GM18519 (cell line): ENCODE results near the gene WDR70.
"Not testable (repeated sequence)": the region's sequence is repeated elsewhere in the genome, so short reads cannot be mapped to it uniquely, and the experiment has no call there.

Source experiments
- ATAC-seq: cut with Tn5 transposase; IDR thresholded peaks from one replicate; pipeline ENCODE4 v1.9.1; 2021; ENCODE audit warnings: mild to moderate bottlenecking, moderate library complexity; ENCODE audit not compliant: unreplicated experiment, low FRiP score

Gene WDR70

GRCh38 chr5:37451991-37452390, 72.9 kb downstream of the WDR70 start:
- not testable (repeated sequence) for ATAC-seq

DNA sequence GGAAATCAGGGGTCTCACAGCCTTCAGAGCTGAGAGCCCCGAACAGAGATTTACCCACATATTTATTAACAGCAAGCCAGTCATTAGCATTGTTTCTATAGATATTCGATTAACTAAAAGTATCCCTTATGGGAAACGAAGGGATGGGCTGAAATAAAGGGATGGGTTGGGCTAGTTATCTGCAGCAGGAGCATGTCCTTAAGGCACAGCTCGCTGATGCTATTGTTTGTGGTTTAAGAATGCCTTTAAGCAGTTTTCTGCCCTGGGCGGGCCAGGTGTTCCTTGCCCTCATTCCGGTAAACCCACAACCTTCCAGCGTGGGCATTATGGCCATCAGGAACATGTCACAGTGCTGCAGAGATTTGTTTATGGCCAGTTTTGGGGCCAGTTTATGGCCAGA, 74.1 kb downstream of the WDR70 start:
- not testable (repeated sequence) for ATAC-seq

DNA sequence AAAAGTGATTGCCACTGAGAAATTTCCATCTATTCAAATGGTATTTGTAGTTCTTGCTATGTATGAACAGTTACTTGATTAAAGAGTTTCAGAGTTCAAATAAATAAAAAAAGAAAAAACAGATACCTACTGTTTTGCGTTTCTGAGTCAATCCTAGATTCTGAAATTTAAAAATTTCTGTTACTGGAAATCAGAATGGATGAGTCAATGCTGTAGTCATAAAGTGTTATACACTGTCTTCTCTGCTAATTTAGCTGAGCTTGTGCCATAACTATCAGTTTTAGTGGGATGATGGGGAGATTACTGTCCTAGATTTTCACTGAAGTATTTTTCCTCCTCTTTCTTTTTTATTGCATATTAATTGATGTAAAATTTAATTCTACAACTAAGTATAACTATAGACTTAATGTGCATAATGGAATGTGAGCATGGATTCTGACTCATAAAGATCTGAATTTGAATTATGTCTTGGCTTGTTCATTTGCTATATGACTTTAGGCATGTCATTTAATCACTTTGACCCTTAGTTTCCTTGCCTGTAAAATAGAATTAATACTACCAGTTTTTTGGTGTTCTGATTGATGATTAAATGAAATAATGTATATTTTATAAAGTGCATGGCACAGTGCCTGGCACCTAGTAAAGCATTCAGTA, 75.4 kb downstream of the WDR70 start:
- not testable (repeated sequence) for ATAC-seq

DNA sequence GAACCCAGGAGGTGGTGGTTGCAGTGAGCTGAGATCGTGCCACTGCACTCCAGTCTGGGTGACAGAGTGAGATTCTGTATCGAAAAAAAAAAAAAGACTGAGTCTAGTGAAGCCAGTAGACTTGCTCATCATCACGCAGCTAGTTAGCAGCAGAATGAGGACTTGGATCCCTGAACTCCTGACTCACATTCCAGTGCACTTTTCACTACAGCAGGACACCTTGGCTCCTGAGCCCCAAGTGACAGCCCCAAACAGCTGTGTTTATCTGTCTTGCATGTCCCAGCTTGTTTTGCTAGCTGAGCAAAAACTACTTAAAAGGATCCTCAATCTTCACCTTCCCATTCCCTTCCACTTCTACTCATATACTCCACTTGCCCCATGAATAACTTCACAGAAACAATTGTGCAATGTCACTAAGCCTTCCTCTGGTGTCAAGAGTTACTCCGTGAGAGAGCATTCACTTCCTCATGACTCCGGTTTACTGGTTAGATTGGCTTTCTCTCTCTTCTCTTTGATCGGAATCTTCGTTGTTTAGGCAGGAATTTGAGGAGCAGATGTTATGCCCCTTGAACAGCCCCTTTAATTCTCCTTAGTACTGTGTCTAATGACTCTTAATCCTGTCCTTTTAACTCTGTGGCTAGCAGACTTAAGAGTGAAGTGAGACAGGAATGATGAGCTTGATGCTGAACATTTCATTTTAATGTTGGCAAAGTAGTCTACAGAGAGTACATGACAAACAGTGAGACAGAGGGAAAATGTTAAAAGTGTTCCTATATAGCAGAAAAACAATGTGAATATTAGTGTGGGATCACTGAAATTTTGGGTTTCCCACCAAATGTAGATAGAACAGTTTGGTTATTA, 84.3 kb downstream of the WDR70 start:
- ATAC-seq = not testable (repeated sequence)

DNA sequence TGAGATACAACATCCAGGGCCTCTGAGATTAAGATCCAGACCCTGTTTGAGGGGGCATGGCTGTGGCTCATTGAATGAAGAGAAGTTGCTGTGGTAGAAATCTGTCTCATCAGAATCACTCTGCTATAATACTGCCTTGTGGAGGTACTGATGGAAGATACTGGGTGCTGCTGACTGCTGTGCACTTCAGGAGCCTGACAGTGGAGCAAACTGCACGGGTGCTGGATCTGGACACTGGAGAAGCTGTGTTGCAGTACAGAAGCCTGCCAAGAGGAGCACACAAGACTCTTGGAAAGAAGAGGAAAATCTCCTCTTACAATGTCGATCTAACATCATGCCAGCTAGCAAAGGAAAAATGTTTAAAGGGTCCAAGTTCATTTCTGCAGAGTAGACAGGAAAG, 85.5 kb downstream of the WDR70 start:
- ATAC-seq = not testable (repeated sequence)

DNA sequence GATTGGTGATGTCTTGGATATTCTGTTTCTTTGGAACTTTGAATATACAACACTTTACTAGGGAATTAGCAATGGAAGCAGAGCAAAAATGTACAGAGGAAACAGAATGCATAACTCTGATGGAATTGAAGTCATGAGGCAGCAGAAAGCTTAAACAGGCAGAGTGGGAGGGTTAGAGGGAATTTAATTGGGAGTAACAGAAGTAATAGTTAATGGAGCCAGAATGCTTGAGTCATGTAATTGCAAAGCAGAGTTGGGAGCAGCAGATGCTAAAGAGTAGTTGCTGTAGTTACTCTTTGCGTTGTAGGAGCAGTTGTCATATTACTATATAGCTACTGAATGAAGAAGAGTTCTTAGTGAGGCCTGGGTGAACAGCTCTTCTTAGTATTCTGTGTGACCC, 90.3 kb downstream of the WDR70 start:
- ATAC-seq = not testable (repeated sequence)

DNA sequence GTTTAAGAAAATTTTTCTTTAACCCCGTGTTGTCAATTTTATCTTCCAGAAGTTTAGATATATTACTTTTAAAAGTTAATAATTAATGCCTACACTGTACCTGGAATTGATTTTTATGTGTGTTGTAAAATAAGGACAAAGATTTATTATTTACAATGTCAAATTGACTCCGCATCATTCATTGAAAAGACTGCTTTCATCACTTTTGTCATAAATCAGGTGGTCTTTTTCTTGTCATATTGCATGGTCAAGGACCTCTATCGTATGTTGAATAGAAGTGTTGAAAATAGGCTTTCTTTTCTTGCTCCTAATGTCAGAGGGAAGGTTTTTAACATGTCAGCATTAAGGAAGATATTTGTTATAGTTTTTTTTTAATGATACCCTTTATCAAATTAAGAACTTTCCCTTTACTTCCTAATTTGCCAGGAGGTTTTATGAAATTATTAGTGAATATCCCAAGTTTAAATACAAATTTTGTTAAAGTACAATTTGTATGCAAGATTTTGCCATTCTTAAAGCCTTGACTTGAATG, 92.6 kb downstream of the WDR70 start:
- ATAC-seq = no peak

GRCh38 chr5:37477426-37477825, 98.3 kb downstream of the WDR70 start:
- no peak for ATAC-seq

DNA sequence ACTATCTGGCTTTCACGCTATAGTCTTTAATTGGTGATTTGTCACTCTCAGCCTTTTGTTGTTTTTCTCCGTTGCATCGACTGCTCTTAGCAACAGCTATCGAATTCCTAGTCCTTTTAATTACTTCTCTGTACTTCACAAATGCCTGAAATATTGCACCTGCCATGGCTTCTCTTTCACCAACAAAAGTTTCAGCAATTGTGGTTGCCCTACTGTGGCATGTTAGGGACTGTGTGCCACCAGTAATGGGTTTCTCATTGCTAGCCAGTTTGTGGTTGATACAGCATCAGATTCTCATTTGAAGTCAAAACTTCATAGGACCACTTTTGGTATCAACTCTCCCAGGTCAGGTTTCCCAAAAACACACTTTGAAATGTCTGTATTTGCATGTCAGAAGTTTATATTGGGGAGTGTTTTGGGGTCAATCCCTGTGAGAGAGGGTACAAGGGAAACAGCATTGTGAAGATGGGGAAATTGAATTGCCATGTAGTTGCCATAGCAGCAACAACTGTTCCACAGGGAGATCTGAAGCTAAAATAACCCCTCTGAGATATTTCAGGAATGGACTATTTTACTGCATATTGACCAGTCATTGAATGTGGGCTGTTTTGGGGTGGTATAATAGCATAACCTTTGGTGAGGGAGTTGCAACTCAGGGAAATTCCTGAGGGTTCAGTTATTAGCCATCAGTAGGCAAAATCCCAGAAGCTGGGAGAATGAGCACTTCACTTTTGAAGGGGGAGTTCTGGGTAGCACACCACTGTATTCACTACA, 99.2 kb downstream of the WDR70 start:
- ATAC-seq = no peak

DNA sequence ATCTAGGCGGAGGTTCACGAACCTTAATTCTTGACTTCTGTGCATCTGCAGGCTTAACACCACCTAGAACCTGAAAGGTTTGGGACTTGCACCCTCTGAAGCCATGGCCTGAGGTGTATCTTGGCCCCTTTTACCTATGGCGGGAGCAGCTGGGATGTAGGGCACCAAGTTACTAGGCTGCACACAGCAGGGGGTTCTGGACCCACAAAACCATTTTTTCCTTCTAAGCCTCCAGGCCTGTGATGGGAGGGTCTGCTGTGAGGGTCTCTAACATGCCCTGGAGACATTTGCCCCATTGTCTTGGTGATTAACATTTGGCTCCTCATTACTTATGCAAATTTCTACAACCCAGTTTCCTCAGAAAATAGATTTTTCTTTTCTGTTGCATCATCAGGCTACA, 102.3 kb downstream of the WDR70 start:
- not testable (repeated sequence) for ATAC-seq

DNA sequence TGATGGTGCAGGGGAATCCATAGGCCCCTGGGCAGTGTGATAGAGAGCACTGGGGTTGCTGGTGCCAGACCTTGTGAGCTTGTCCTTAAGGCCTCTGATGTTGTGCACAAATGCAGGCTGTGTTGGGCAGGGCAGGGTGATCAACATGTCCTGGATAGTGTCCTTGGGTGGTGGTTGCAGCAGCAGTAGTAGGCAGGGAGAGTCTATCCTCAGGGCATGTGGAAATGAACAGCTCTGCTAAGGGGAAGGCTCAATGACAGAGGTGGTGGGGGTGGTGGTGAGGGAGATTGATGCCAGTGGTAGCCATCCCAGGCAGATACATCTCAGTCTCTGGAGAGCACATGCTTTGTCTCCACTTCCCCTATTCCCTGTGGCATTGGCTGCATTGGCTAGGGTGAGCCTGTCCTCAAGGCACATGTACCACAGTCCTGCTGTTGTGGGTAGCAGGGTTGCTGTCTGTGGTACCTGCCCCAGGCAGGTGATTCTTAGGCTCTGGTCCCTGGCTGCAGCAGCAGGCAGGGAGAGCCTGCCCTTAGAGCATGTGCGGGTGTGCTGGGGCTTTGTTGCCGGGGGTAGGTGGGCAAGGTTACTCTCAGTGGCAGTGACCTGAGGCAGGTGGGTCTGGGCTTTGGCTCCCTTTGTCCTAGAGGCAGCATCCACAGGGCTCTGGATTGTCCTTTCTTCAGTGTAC, 111.1 kb downstream of the WDR70 start:
- ATAC-seq = no peak

- no peak for ATAC-seq
Measured at GRCh38 chr5:37490931-37491330, 111.8 kb downstream of the WDR70 start.

GRCh38 chr5:37492778-37493555, 113.8 kb downstream of the WDR70 start:
- ATAC-seq = no peak

- ATAC-seq = no peak
Measured at GRCh38 chr5:37494756-37495155, 115.6 kb downstream of the WDR70 start.

GRCh38 chr5:37495210-37495609, 116.1 kb downstream of the WDR70 start:
- ATAC-seq = no peak

GRCh38 chr5:37495668-37496347, 116.7 kb downstream of the WDR70 start:
- no peak for ATAC-seq

- ATAC-seq = no peak
Measured at GRCh38 chr5:37496902-37497445, 117.9 kb downstream of the WDR70 start.

- ATAC-seq = no peak
Measured at GRCh38 chr5:37501152-37501551, 122.0 kb downstream of the WDR70 start.

- no peak for ATAC-seq
Measured at GRCh38 chr5:37506241-37506640, 127.1 kb downstream of the WDR70 start.
